ENCODE measurements around the gene MGAT4B. TPM values are rescaled to one million over a fixed set of nuclear protein-coding genes. Genes with fewer than 3 reads are reported as not detected.

Gene MGAT4B
- total and polyA plus RNA-seq, 12 donors, result 80.5 to 242 (median 197) TPM

DNA sequence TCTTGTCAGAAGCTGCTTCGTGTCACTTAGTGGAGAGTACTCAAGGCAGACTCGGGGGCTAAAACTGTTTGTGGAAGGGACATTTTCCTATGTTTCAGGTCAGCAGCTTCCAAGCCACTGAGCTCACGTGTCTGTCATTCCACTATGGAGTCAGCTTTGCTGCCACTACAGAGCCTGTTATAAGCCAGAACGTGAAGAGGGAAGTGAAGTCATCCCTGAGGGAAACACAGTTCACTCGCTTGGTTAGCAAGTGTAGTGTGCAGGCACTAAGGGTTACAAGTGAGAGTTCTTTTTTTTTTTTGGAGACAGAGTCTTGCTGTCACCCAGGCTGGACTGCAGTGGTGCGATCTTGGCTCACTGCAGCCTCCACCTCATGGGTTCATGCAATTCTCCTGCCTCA lies 37.4 kb downstream of the MGAT4B start:
- peaks cover 17 to 35% of the 10 kb centered on the region in 2 donors for H3K4me1 ChIP-seq (replicated peaks in 1 of 2)
- no peak overlapping the region for H3K27ac ChIP-seq
- no peaks in the 10 kb centered on the region for H3K9me3 ChIP-seq (replicated peaks in 1 of 3)
- H3K36me3 ChIP-seq (replicated peaks in 1 of 2), result peaks cover 0 to 81% of the 10 kb centered on the region in 2 donors
- H3K4me3 ChIP-seq, result no peak overlapping the region
- intact Hi-C loops (cut with DNase I), result no loop called here
- DNase-seq, result no peak
- no peaks in the 10 kb centered on the region for H3K27me3 ChIP-seq
- TF ChIP-seq, protein P1, sequence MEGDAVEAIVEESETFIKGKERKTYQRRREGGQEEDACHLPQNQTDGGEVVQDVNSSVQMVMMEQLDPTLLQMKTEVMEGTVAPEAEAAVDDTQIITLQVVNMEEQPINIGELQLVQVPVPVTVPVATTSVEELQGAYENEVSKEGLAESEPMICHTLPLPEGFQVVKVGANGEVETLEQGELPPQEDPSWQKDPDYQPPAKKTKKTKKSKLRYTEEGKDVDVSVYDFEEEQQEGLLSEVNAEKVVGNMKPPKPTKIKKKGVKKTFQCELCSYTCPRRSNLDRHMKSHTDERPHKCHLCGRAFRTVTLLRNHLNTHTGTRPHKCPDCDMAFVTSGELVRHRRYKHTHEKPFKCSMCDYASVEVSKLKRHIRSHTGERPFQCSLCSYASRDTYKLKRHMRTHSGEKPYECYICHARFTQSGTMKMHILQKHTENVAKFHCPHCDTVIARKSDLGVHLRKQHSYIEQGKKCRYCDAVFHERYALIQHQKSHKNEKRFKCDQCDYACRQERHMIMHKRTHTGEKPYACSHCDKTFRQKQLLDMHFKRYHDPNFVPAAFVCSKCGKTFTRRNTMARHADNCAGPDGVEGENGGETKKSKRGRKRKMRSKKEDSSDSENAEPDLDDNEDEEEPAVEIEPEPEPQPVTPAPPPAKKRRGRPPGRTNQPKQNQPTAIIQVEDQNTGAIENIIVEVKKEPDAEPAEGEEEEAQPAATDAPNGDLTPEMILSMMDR (IDR thresholded peaks at IDR 0.05), result no peak
- no peak for TF ChIP-seq POLR2A (IDR thresholded peaks at IDR 0.05)
- 80 to 91% (median 82%) methylated on average over 6 of the region's 6 CpGs for WGBS, 4 donors

DNA sequence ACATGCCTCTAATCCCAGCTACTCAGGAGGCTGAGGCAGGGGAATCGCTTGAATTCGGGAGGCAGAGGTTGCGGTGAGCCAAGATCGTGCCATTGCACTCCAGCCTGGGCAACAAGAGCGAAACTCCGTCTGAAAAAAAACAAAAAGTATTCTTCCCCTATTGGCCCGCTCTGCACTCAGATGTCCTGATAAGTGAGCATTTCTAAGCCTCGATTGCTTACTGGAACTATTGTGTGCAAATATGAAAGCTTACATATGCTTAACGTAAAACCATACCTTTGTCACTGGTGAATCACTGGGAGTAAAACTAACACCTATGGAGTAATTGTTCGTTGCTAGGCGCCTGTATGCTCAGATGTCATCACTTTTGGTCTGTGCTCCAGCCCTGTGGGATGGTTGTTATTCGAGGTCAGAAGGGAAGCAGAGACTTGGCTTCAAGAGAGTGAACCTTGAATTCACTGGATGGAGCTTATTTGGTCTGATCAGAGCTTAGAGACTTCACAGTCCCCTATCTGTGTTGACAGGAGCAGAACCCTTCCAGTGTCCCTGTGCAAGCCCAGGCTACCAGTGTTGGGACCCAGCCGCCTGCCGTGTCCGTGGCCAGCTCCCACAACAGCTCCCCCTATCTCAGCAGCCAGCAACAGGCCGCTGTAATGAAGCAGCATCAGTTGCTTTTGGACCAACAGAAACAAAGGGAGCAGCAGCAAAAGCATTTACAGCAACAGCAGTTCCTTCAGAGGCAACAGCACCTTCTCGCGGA lies 38.2 kb downstream of the MGAT4B start:
- no peaks in the 10 kb centered on the region for H3K27me3 ChIP-seq
- intact Hi-C loops (cut with DNase I), result no loop called here
- H3K27ac ChIP-seq, result no peak overlapping the region
- TF ChIP-seq, protein P1 (IDR thresholded peaks at IDR 0.05), result no peak
- no peak for TF ChIP-seq POLR2A (IDR thresholded peaks at IDR 0.05)
- H3K4me3 ChIP-seq, result no peak overlapping the region
- H3K4me1 ChIP-seq (replicated peaks in 1 of 2), result peaks cover 23 to 43% of the 10 kb centered on the region in 2 donors
- 84 to 89% (median 87%) methylated on average over 17 to 18 of the region's 18 CpGs for WGBS, 4 donors
- no peaks in the 10 kb centered on the region for H3K9me3 ChIP-seq (replicated peaks in 1 of 3)
- H3K36me3 ChIP-seq (replicated peaks in 1 of 2), result peaks cover 0 to 73% of the 10 kb centered on the region in 2 donors
- DNase-seq, result no peak

DNA sequence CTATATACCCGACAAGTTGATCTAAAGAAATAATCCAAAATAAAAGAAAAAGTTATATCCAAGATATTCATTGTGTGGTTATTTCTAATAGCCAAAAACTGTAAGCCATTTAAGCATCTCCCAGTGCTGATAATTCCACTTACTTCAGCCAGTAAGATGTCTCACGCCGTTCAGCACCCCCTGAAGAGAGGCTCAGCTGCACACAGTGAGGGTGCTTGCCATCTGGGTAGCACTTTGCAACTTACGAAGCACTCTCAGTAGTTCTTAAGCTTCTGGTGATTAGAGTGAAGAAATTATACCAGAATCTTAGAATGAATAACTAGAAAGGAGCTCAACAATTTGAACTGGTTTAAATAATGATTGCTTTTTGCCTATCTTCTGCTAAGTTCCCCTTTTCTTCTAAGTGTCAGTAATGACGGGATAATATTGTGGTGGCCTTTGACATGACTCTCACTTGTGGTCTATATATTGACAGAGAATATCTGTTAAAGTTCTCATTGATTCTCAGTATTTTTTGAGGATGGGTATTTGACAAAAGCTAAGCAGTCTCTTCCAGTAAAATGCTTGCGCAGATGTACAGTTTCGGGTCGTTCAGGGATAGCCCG lies 39.1 kb downstream of the MGAT4B start:
- intact Hi-C loops (cut with DNase I), result no loop called here
- TF ChIP-seq, protein P1 (IDR thresholded peaks at IDR 0.05), result no peak
- TF ChIP-seq POLR2A (IDR thresholded peaks at IDR 0.05), result no peak
- no peak overlapping the region for H3K4me3 ChIP-seq
- no peak overlapping the region for H3K27ac ChIP-seq
- 85 to 92% (median 88%) methylated on average over 9 of the region's 9 CpGs for WGBS, 4 donors
- peaks cover 0 to 64% of the 10 kb centered on the region in 2 donors for H3K36me3 ChIP-seq (replicated peaks in 1 of 2)
- DNase-seq, result no peak
- H3K27me3 ChIP-seq, result no peaks in the 10 kb centered on the region
- peaks cover 31 to 52% of the 10 kb centered on the region in 2 donors for H3K4me1 ChIP-seq (replicated peaks in 1 of 2)
- no peaks in the 10 kb centered on the region for H3K9me3 ChIP-seq (replicated peaks in 1 of 3)

- TF ChIP-seq, protein P1 (IDR thresholded peaks at IDR 0.05), result no peak
- no peaks in the 10 kb centered on the region for H3K27me3 ChIP-seq
- H3K36me3 ChIP-seq (replicated peaks in 1 of 2), result peaks cover 0 to 57% of the 10 kb centered on the region in 2 donors
- WGBS, 4 donors, result 52 to 67% (median 59%) methylated on average over 12 of the region's 12 CpGs
- H3K27ac ChIP-seq, result peak overlapping the region in 3 of 5 donors; percentile 31 to 80 (median 63)
- H3K4me3 ChIP-seq, result no peak overlapping the region
- no peaks in the 10 kb centered on the region for H3K9me3 ChIP-seq (replicated peaks in 1 of 3)
- DNase-seq, result no peak
- peaks cover 38 to 59% of the 10 kb centered on the region in 2 donors for H3K4me1 ChIP-seq (replicated peaks in 1 of 2)
- intact Hi-C loops (cut with DNase I), result no loop called here
Measured at GRCh38 chr5:179766726-179767455, 39.8 kb downstream of the MGAT4B start.
